ENCODE measurements around the gene KDM2B.
A peak's percentile ranks its signal among the peaks of the same experiment; 100 is the strongest.

The KDM2B gene

GRCh38 chr12:121574025-121574424 is 6.8 kb downstream of the KDM2B start:
- Histone ChIP-seq H2BK5ac (ENCODE audit: low read length) (no peak overlapping the region), H4K91ac (ENCODE audit: low read depth, low read length, poor library complexity) (no peak overlapping the region), H2AFZ (ENCODE audit: low read length) (no peak overlapping the region), H3K4me1 (ENCODE audit: control insufficient read depth in 2 of 2, insufficient read depth in 1 of 2, low read depth in 1 of 2, low read length in 2 of 2) (peaks cover 22 to 29% of the 10 kb centered on the region in 2 donors), H3K23ac (ENCODE audit: low read depth, low read length, poor library complexity) (no peak overlapping the region), H3K4ac (ENCODE audit: low read length) (no peak overlapping the region), H3K27me3 (ENCODE audit: control insufficient read depth in 3 of 3, insufficient read depth in 3 of 3, low read depth in 1 of 3, low read length in 3 of 3) (no peaks in the 10 kb centered on the region), H3K36me3 (replicated peaks in 1 of 2; ENCODE audit: control insufficient read depth in 2 of 2, insufficient read depth in 2 of 2, low read length in 2 of 2) (peaks cover 27 to 62% of the 10 kb centered on the region in 2 donors), H3K14ac (ENCODE audit: low read length) (no peak overlapping the region), H2AK5ac (ENCODE audit: low read depth, low read length) (peak overlapping the region; percentile 26), H3K9ac (ENCODE audit: low read depth, low read length, poor library complexity) (no peak overlapping the region), H3K79me1 (ENCODE audit: low read depth, low read length) (peaks cover 7% of the 10 kb centered on the region), H2BK120ac (ENCODE audit: low read depth, low read length) (no peak overlapping the region), H3K18ac (ENCODE audit: low read length) (no peak overlapping the region), H3K9me3 (replicated peaks in 1 of 2; ENCODE audit: control insufficient read depth in 2 of 2, insufficient read depth in 1 of 2, low read depth in 1 of 2, low read length in 2 of 2) (peaks cover 0 to 3% of the 10 kb centered on the region in 2 donors), H4K8ac (ENCODE audit: low read depth, low read length) (no peak overlapping the region), H3K4me3 (ENCODE audit: low read length in 2 of 2) (no peak overlapping the region), H3K27ac (replicated peaks; ENCODE audit: low read length) (no peak overlapping the region), H2BK12ac (ENCODE audit: low read length) (no peak overlapping the region), H3K4me2 (ENCODE audit: insufficient read depth, low read length, poor library complexity, severe bottlenecking) (no peak overlapping the region), H2BK15ac (ENCODE audit: low read length) (no peak overlapping the region)
- DNase-seq (ENCODE audit: low spot score): no peak
- WGBS, 2 donors (ENCODE audit: extremely low coverage in 2 of 2, insufficient read length in 2 of 2, insufficient replicate concordance in 1 of 2): no CpG with 5 or more reads among the region's 11 CpGs

GRCh38 chr12:121571920-121572319 is 8.9 kb downstream of the KDM2B start:
- Histone ChIP-seq H3K79me1 (ENCODE audit: low read depth, low read length) (peaks cover 6% of the 10 kb centered on the region), H3K4ac (ENCODE audit: low read length) (no peak overlapping the region), H3K23ac (ENCODE audit: low read depth, low read length, poor library complexity) (no peak overlapping the region), H2AK5ac (ENCODE audit: low read depth, low read length) (no peak overlapping the region), H2AFZ (ENCODE audit: low read length) (no peak overlapping the region), H3K27me3 (ENCODE audit: control insufficient read depth in 3 of 3, insufficient read depth in 3 of 3, low read depth in 1 of 3, low read length in 3 of 3) (no peaks in the 10 kb centered on the region), H4K8ac (ENCODE audit: low read depth, low read length) (no peak overlapping the region), H3K4me2 (ENCODE audit: insufficient read depth, low read length, poor library complexity, severe bottlenecking) (no peak overlapping the region), H3K27ac (replicated peaks; ENCODE audit: low read length) (no peak overlapping the region), H3K9ac (ENCODE audit: low read depth, low read length, poor library complexity) (no peak overlapping the region), H2BK15ac (ENCODE audit: low read length) (no peak overlapping the region), H2BK120ac (ENCODE audit: low read depth, low read length) (no peak overlapping the region), H2BK5ac (ENCODE audit: low read length) (no peak overlapping the region), H3K36me3 (replicated peaks in 1 of 2; ENCODE audit: control insufficient read depth in 2 of 2, insufficient read depth in 2 of 2, low read length in 2 of 2) (peaks cover 30 to 77% of the 10 kb centered on the region in 2 donors), H3K4me1 (ENCODE audit: control insufficient read depth in 2 of 2, insufficient read depth in 1 of 2, low read depth in 1 of 2, low read length in 2 of 2) (peaks cover 17 to 20% of the 10 kb centered on the region in 2 donors), H3K18ac (ENCODE audit: low read length) (no peak overlapping the region), H4K91ac (ENCODE audit: low read depth, low read length, poor library complexity) (no peak overlapping the region), H3K4me3 (ENCODE audit: low read length in 2 of 2) (no peak overlapping the region), H3K14ac (ENCODE audit: low read length) (no peak overlapping the region), H2BK12ac (ENCODE audit: low read length) (no peak overlapping the region), H3K9me3 (replicated peaks in 1 of 2; ENCODE audit: control insufficient read depth in 2 of 2, insufficient read depth in 1 of 2, low read depth in 1 of 2, low read length in 2 of 2) (peaks cover 0 to 3% of the 10 kb centered on the region in 2 donors)
- WGBS, 2 donors (ENCODE audit: extremely low coverage in 2 of 2, insufficient read length in 2 of 2, insufficient replicate concordance in 1 of 2): no CpG with 5 or more reads among the region's 9 CpGs
- no peak for DNase-seq (ENCODE audit: low spot score)

DNA sequence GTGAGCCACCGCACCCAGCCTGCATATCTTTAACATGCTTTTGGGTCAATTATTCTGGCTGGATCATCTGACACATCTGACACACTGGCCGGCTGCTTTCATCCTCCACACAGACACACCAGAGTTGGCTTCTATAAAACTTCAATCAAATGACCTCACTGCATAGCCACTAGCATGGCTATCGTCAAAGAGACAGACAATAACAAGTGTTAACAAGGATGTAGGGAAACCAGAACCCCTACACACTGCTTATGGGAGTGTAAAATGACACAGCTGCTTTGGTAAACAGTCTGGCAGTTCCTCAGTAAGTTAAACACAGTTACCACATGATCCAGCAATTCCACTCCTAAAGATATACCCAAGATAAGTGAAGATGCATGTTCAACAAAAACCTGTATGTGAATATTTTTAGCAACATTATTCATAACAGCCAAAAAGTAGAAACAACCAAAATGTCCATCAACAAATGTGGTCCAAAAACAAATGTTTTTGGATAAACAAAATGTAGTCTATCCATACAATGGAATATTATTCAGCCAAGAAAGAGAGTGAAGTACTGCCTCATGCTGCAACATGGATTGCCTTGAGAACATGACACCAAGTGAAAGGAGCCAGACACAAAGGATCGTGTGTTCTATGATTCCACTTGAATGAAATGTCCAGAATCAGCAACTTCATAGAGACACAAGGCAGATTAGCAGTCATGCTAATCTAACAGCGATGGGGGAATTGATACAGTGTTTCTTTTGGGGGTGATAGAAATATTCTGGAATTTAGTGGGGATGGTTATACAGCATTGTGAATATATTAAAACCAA is 10.1 kb downstream of the KDM2B start:
- H4K91ac ChIP-seq (ENCODE audit: low read depth, low read length, poor library complexity): no peak overlapping the region
- H2AFZ ChIP-seq (ENCODE audit: low read length): no peak overlapping the region
- no peak overlapping the region for H3K4me2 ChIP-seq (ENCODE audit: insufficient read depth, low read length, poor library complexity, severe bottlenecking)
- H2BK120ac ChIP-seq (ENCODE audit: low read depth, low read length): no peak overlapping the region
- no peak overlapping the region for H2AK5ac ChIP-seq (ENCODE audit: low read depth, low read length)
- no peak overlapping the region for H3K14ac ChIP-seq (ENCODE audit: low read length)
- H3K9ac ChIP-seq (ENCODE audit: low read depth, low read length, poor library complexity): no peak overlapping the region
- H2BK15ac ChIP-seq (ENCODE audit: low read length): no peak overlapping the region
- no peak overlapping the region for H3K27ac ChIP-seq (replicated peaks; ENCODE audit: low read length)
- no peak overlapping the region for H3K23ac ChIP-seq (ENCODE audit: low read depth, low read length, poor library complexity)
- H3K36me3 ChIP-seq (replicated peaks in 1 of 2; ENCODE audit: control insufficient read depth in 2 of 2, insufficient read depth in 2 of 2, low read length in 2 of 2): peaks cover 30 to 74% of the 10 kb centered on the region in 2 donors
- DNase-seq (ENCODE audit: low spot score): no peak
- H3K79me1 ChIP-seq (ENCODE audit: low read depth, low read length): peaks cover 6% of the 10 kb centered on the region
- H3K18ac ChIP-seq (ENCODE audit: low read length): no peak overlapping the region
- H2BK12ac ChIP-seq (ENCODE audit: low read length): no peak overlapping the region
- no peaks in the 10 kb centered on the region for H3K27me3 ChIP-seq (ENCODE audit: control insufficient read depth in 3 of 3, insufficient read depth in 3 of 3, low read depth in 1 of 3, low read length in 3 of 3)
- H3K4ac ChIP-seq (ENCODE audit: low read length): no peak overlapping the region
- H4K8ac ChIP-seq (ENCODE audit: low read depth, low read length): no peak overlapping the region
- peaks cover 6 to 14% of the 10 kb centered on the region in 2 donors for H3K4me1 ChIP-seq (ENCODE audit: control insufficient read depth in 2 of 2, insufficient read depth in 1 of 2, low read depth in 1 of 2, low read length in 2 of 2)
- peaks cover 0 to 3% of the 10 kb centered on the region in 2 donors for H3K9me3 ChIP-seq (replicated peaks in 1 of 2; ENCODE audit: control insufficient read depth in 2 of 2, insufficient read depth in 1 of 2, low read depth in 1 of 2, low read length in 2 of 2)
- H3K4me3 ChIP-seq (ENCODE audit: low read length in 2 of 2): no peak overlapping the region
- no CpG with 5 or more reads among the region's 5 CpGs for WGBS, 2 donors (ENCODE audit: extremely low coverage in 2 of 2, insufficient read length in 2 of 2, insufficient replicate concordance in 1 of 2)
- no peak overlapping the region for H2BK5ac ChIP-seq (ENCODE audit: low read length)

- WGBS, 2 donors (ENCODE audit: extremely low coverage in 2 of 2, insufficient read length in 2 of 2, insufficient replicate concordance in 1 of 2): no CpG with 5 or more reads among the region's 13 CpGs
- no peak overlapping the region for H3K23ac ChIP-seq (ENCODE audit: low read depth, low read length, poor library complexity)
- H2AK5ac ChIP-seq (ENCODE audit: low read depth, low read length): no peak overlapping the region
- no peak overlapping the region for H3K14ac ChIP-seq (ENCODE audit: low read length)
- DNase-seq (ENCODE audit: low spot score): no peak
- no peak overlapping the region for H3K4me3 ChIP-seq (ENCODE audit: low read length in 2 of 2)
- H4K91ac ChIP-seq (ENCODE audit: low read depth, low read length, poor library complexity): no peak overlapping the region
- no peak overlapping the region for H2BK5ac ChIP-seq (ENCODE audit: low read length)
- H3K18ac ChIP-seq (ENCODE audit: low read length): peak overlapping the region; percentile 74
- peaks cover 4% of the 10 kb centered on the region for H3K79me1 ChIP-seq (ENCODE audit: low read depth, low read length)
- H3K9me3 ChIP-seq (replicated peaks in 1 of 2; ENCODE audit: control insufficient read depth in 2 of 2, insufficient read depth in 1 of 2, low read depth in 1 of 2, low read length in 2 of 2): peaks cover 0 to 3% of the 10 kb centered on the region in 2 donors
- no peak overlapping the region for H2AFZ ChIP-seq (ENCODE audit: low read length)
- H3K27me3 ChIP-seq (ENCODE audit: control insufficient read depth in 3 of 3, insufficient read depth in 3 of 3, low read depth in 1 of 3, low read length in 3 of 3): no peaks in the 10 kb centered on the region
- H3K4me1 ChIP-seq (ENCODE audit: control insufficient read depth in 2 of 2, insufficient read depth in 1 of 2, low read depth in 1 of 2, low read length in 2 of 2): peaks cover 0 to 2% of the 10 kb centered on the region in 2 donors
- H4K8ac ChIP-seq (ENCODE audit: low read depth, low read length): no peak overlapping the region
- H2BK12ac ChIP-seq (ENCODE audit: low read length): no peak overlapping the region
- no peak overlapping the region for H2BK15ac ChIP-seq (ENCODE audit: low read length)
- H3K27ac ChIP-seq (replicated peaks; ENCODE audit: low read length): peak overlapping the region; percentile 24
- H3K36me3 ChIP-seq (replicated peaks in 1 of 2; ENCODE audit: control insufficient read depth in 2 of 2, insufficient read depth in 2 of 2, low read length in 2 of 2): peaks cover 20 to 65% of the 10 kb centered on the region in 2 donors
- H3K9ac ChIP-seq (ENCODE audit: low read depth, low read length, poor library complexity): peak overlapping the region; percentile 25
- no peak overlapping the region for H3K4ac ChIP-seq (ENCODE audit: low read length)
- H3K4me2 ChIP-seq (ENCODE audit: insufficient read depth, low read length, poor library complexity, severe bottlenecking): no peak overlapping the region
- H2BK120ac ChIP-seq (ENCODE audit: low read depth, low read length): no peak overlapping the region
Measured at GRCh38 chr12:121568971-121569751, 11.7 kb downstream of the KDM2B start.

Measured in neuronal stem cell (in vitro differentiated cells).